PC-9 (cell line): ENCODE measurements around the gene GLYATL3. TPM values are rescaled to one million over a fixed set of nuclear protein-coding genes. Genes with fewer than 3 reads are reported as not detected.

Experiments
- BruUV-seq: library from RNA; stranded (reverse); fragments of 400-500 nt; replicated peaks from 2 replicates; lab custom pipeline; 2021; lab: Mats Ljungman, UMichigan
- CTCF ChIA-PET: fragments of 300-600 bp; sonication (Branson Sonifier 250); formaldehyde crosslinking; loops from one replicate; lab custom pipeline; 2022; ENCODE audit warnings: antibody characterized with exemption; lab: Charles Lee
- POLR2A ChIA-PET: fragments of 300-600 bp; sonication (Branson Sonifier 250); formaldehyde crosslinking; loops from one replicate; lab custom pipeline; 2022; ENCODE audit warnings: antibody characterized with exemption; ENCODE audit not compliant: unreplicated experiment; lab: Charles Lee
- DNase-seq, 2 experiments: peaks; one replicate each; pipeline versions ENCODE4 v3.0.0 to v3.0.0-alpha.2; 2015 to 2022; ENCODE audit warnings: mixed read lengths in 1 of 2
- H2AFZ ChIP-seq: fragments of 200-600 bp; sonication (generic); 2 replicates; pipeline ENCODE4 v1.8.1; 2017; ENCODE audit warnings: antibody characterized with exemption
- H3F3A ChIP-seq: fragments of 200-600 bp; sonication (generic); 2 replicates; pipeline ENCODE4 v1.8.1; 2017; ENCODE audit warnings: antibody characterized with exemption, mild to moderate bottlenecking, low read depth; ENCODE audit not compliant: insufficient read depth
- H3K27ac ChIP-seq: fragments of 200-600 bp; sonication (generic); 2 replicates; pipeline ENCODE4 v1.6.1; 2016; ENCODE audit warnings: mixed run types
- H3K27me3 ChIP-seq: fragments of 200-600 bp; sonication (generic); 2 replicates; pipeline ENCODE4 v1.6.1; 2016; ENCODE audit warnings: low read depth, mixed run types; ENCODE audit not compliant: insufficient read depth
- H3K36me3 ChIP-seq: fragments of 200-600 bp; sonication (generic); 2 replicates; pipeline ENCODE4 v1.6.1; 2016; ENCODE audit warnings: low read depth, mixed run types
- H3K4me1 ChIP-seq: fragments of 200-600 bp; sonication (generic); replicated peaks from 2 replicates; pipeline ENCODE4 v1.6.1; 2016; ENCODE audit warnings: mixed run types; ENCODE audit not compliant: insufficient read depth
- H3K4me2 ChIP-seq: fragments of 200-600 bp; sonication (generic); 2 replicates; pipeline ENCODE4 v1.6.1; 2017; ENCODE audit warnings: mixed run types
- H3K4me3 ChIP-seq: fragments of 200-600 bp; sonication (generic); 2 replicates; pipeline ENCODE4 v1.6.1; 2016; ENCODE audit warnings: mixed run types
- H3K79me2 ChIP-seq: fragments of 200-600 bp; sonication (generic); 2 replicates; pipeline ENCODE4 v1.6.1; 2017; ENCODE audit warnings: low read depth, mixed run types
- H3K9me2 ChIP-seq: fragments of 200-600 bp; sonication (generic); 2 replicates; pipeline ENCODE4 v1.8.1; 2017; ENCODE audit warnings: mild to moderate bottlenecking; ENCODE audit not compliant: insufficient read depth
- H3K9me3 ChIP-seq: fragments of 200-600 bp; sonication (generic); 2 replicates; pipeline ENCODE4 v1.8.1; 2016; ENCODE audit warnings: low read depth; ENCODE audit not compliant: insufficient read depth
- H4K20me1 ChIP-seq: fragments of 200-600 bp; sonication (generic); 2 replicates; pipeline ENCODE4 v1.8.1; 2017; ENCODE audit not compliant: insufficient read depth
- CTCF ChIP-seq: fragments of 200-600 bp; sonication (generic); conservative IDR thresholded peaks from 2 replicates; pipeline ENCODE4 v1.6.1; 2017; ENCODE audit warnings: mixed run types, antibody characterized with exemption, mild to moderate bottlenecking, moderate library complexity
- EZH2 ChIP-seq: fragments of 200-600 bp; sonication (generic); IDR thresholded peaks from 2 replicates; pipeline ENCODE4 v1.8.0; 2017; ENCODE audit warnings: antibody characterized with exemption, low read depth
- intact Hi-C: fragments of 100-400 bp; cut with micrococcal nuclease; formaldehyde crosslinking; loops from one replicate; pipeline ENCODE4 v1.10.0; 2022; ENCODE audit not compliant: unreplicated experiment
- total RNA-seq: library from RNA; stranded (reverse); gene quantifications from 2 replicates; pipeline ENCODE4 v1.2.3, GENCODE V29; 2021

GLYATL3 gene
- total RNA-seq, 1 experiment from 2014 or later, result not detected

- intact Hi-C loops, result no loop called here
Measured at GRCh38 chr6:49526598-49526997, 26.9 kb downstream of the GLYATL3 start.

GRCh38 chr6:49527320-49527719, 27.6 kb downstream of the GLYATL3 start:
- ChIA-PET CTCF (no interaction called here), POLR2A (no interaction called here)
- no peaks in the 10 kb centered on the region for H3K79me2 ChIP-seq
- DNase-seq, result no peak
- BruUV-seq, result no TSS peak
- no peaks in the 10 kb centered on the region for H3F3A ChIP-seq
- H3K4me3 ChIP-seq, result no peak overlapping the region
- no peaks in the 10 kb centered on the region for H3K9me3 ChIP-seq
- TF ChIP-seq CTCF (no peak), EZH2 (no peak)
- H3K9me2 ChIP-seq, result no peaks in the 10 kb centered on the region
- H4K20me1 ChIP-seq, result no peaks in the 10 kb centered on the region
- no peaks in the 10 kb centered on the region for H3K36me3 ChIP-seq
- no peak overlapping the region for H3K27ac ChIP-seq
- no peak overlapping the region for H3K4me2 ChIP-seq
- intact Hi-C loops, result no loop called here
- 0 out of 2 replicates have a peak, but pooled peaks cover under 1% of the 10 kb centered on the region for H3K4me1 ChIP-seq
- 0 out of 2 replicates have a peak overlapping the region, but pooled peaks have one; percentile 27 for H2AFZ ChIP-seq
- H3K27me3 ChIP-seq, result no peaks in the 10 kb centered on the region

More at GRCh38 chr6:49526598-49526997, 26.9 kb downstream of the GLYATL3 start:
- no peaks in the 10 kb centered on the region for H4K20me1 ChIP-seq
- H3K9me3 ChIP-seq, result no peaks in the 10 kb centered on the region
- no peaks in the 10 kb centered on the region for H3F3A ChIP-seq
- H3K4me3 ChIP-seq, result no peak overlapping the region
- no peaks in the 10 kb centered on the region for H3K9me2 ChIP-seq
- BruUV-seq, result no TSS peak
- H3K36me3 ChIP-seq, result no peaks in the 10 kb centered on the region
- DNase-seq, result no peak
- no peak overlapping the region for H3K27ac ChIP-seq
- no peaks in the 10 kb centered on the region for H3K27me3 ChIP-seq
- CTCF ChIA-PET, result no interaction called here
- H2AFZ ChIP-seq, result 0 out of 2 replicates have a peak overlapping the region, but pooled peaks have one; percentile 27
- no peaks in the 10 kb centered on the region for H3K4me1 ChIP-seq
- no peak overlapping the region for H3K4me2 ChIP-seq
- no peaks in the 10 kb centered on the region for H3K79me2 ChIP-seq
- TF ChIP-seq EZH2 (no peak), CTCF (no peak)
- POLR2A ChIA-PET, result no interaction called here

GRCh38 chr6:49528571-49528970, 28.8 kb downstream of the GLYATL3 start:
- Histone ChIP-seq H3K4me3 (no peak overlapping the region), H3K79me2 (no peaks in the 10 kb centered on the region), H3K4me2 (no peak overlapping the region), H4K20me1 (no peaks in the 10 kb centered on the region), H3K9me2 (no peaks in the 10 kb centered on the region), H3K27ac (no peak overlapping the region), H3K36me3 (no peaks in the 10 kb centered on the region), H2AFZ (no peak overlapping the region), H3F3A (no peaks in the 10 kb centered on the region), H3K27me3 (no peaks in the 10 kb centered on the region), H3K9me3 (no peaks in the 10 kb centered on the region), H3K4me1 (0 out of 2 replicates have a peak, but pooled peaks cover 5% of the 10 kb centered on the region)
- TF ChIP-seq EZH2 (no peak), CTCF (no peak)
- no TSS peak for BruUV-seq
- intact Hi-C loops, result no loop called here
- DNase-seq, result no peak
- ChIA-PET POLR2A (no interaction called here), CTCF (no interaction called here)
